NCI-H345 treated with DMSO at 0.1 percent for 48 hours (cell line): ENCODE results near the gene MAML2.

Experiments
- DNase-seq: peaks from one replicate; lab custom pipeline; 2025; ENCODE audit not compliant: unreplicated experiment; lab: John Stamatoyannopoulos, UW

The MAML2 gene

GRCh38 chr11:96242971-96243647, 99.9 kb downstream of the MAML2 start:
- DNase-seq = peak; percentile 81

- no peak for DNase-seq
These were observed 100.7 kb downstream of the MAML2 start for GRCh38 chr11:96242191-96242847.

- DNase-seq = no peak
These were observed 101.6 kb downstream of the MAML2 start for GRCh38 chr11:96241331-96241841.

- DNase-seq = no peak
These were observed 104.3 kb downstream of the MAML2 start for GRCh38 chr11:96238563-96239135.

GRCh38 chr11:96237766-96238266, 105.2 kb downstream of the MAML2 start:
- DNase-seq = no peak

- no peak for DNase-seq
These were observed 107.2 kb downstream of the MAML2 start for GRCh38 chr11:96235751-96236150.

GRCh38 chr11:96234866-96235441, 108.0 kb downstream of the MAML2 start:
- DNase-seq = no peak

GRCh38 chr11:96232132-96232531, 110.9 kb downstream of the MAML2 start:
- no peak for DNase-seq

GRCh38 chr11:96230686-96231085, 112.3 kb downstream of the MAML2 start:
- no peak for DNase-seq

- DNase-seq = no peak
These were observed 113.5 kb downstream of the MAML2 start for GRCh38 chr11:96229354-96229977.

GRCh38 chr11:96228910-96229309, 114.1 kb downstream of the MAML2 start:
- DNase-seq = no peak

- DNase-seq = no peak
These were observed 114.5 kb downstream of the MAML2 start for GRCh38 chr11:96228473-96228891.

GRCh38 chr11:96227244-96227643, 115.8 kb downstream of the MAML2 start:
- no peak for DNase-seq

- no peak for DNase-seq
These were observed 119.9 kb downstream of the MAML2 start for GRCh38 chr11:96223083-96223482.

- DNase-seq = no peak
These were observed 120.9 kb downstream of the MAML2 start for GRCh38 chr11:96222102-96222501.

GRCh38 chr11:96221244-96222070, 121.5 kb downstream of the MAML2 start:
- DNase-seq = no peak

GRCh38 chr11:96219981-96220623, 122.9 kb downstream of the MAML2 start:
- no peak for DNase-seq

- DNase-seq = no peak
These were observed 124.1 kb downstream of the MAML2 start for GRCh38 chr11:96218901-96219300.

GRCh38 chr11:96218006-96218405, 125.0 kb downstream of the MAML2 start:
- no peak for DNase-seq

GRCh38 chr11:96217206-96217605, 125.8 kb downstream of the MAML2 start:
- DNase-seq = no peak
